CD4-positive, alpha-beta T cell (primary cell): ENCODE data around the gene ZNF674. TPM values are rescaled to one million over a fixed set of nuclear protein-coding genes. Genes with fewer than 3 reads are reported as not detected.

Source experiments
- ATAC-seq: fragments of 200-7000 bp; cut with Tn5 transposase; one replicate; pipeline ENCODE4 v1.10.0; 2022; ENCODE audit warnings: mild to moderate bottlenecking; ENCODE audit not compliant: poor library complexity
- CTCF ChIA-PET: fragments of 350-600 bp; sonication (Branson Sonifier 250); formaldehyde crosslinking; loops from one replicate; lab custom pipeline; 2021; ENCODE audit warnings: antibody characterized with exemption, inconsistent platforms; lab: Charles Lee
- POLR2A ChIA-PET: fragments of 350-600 bp; sonication (Branson Sonifier 250); formaldehyde crosslinking; loops from one replicate; lab custom pipeline; 2021; ENCODE audit warnings: antibody characterized with exemption, inconsistent platforms; lab: Charles Lee
- DNase-seq, 14 experiments: peaks; one replicate each; pipeline ENCODE4 v3.0.0-alpha.2; 2013 to 2020; ENCODE audit warnings: mixed read lengths in 2 of 14
- H3K27ac ChIP-seq, 2 donors: one replicate each; pipeline versions ENCODE4 v1.5.1 to v1.7.0; 2013; ENCODE audit warnings: low read length in 2 of 2, low read depth in 1 of 2, mild to moderate bottlenecking in 1 of 2
- H3K27me3 ChIP-seq, 2 experiments: 1 replicate in 1 of 2; 2 replicates in 1 of 2; pipeline versions ENCODE4 v1.6.1 to v1.7.0; 2013; ENCODE audit warnings: low read length in 2 of 2, control low read depth in 1 of 2, mild to moderate bottlenecking in 1 of 2, moderate library complexity in 1 of 2; ENCODE audit not compliant: insufficient read depth in 2 of 2, control insufficient read depth in 1 of 2
- H3K36me3 ChIP-seq: one replicate; pipeline ENCODE4 v1.6.1; 2013; ENCODE audit warnings: low read length, control low read depth; ENCODE audit not compliant: insufficient read depth
- H3K4me1 ChIP-seq: one replicate; pipeline ENCODE4 v1.6.1; 2013; ENCODE audit warnings: low read length, control low read depth; ENCODE audit not compliant: insufficient read depth
- H3K4me3 ChIP-seq: one replicate; pipeline ENCODE4 v1.5.1; 2013; ENCODE audit warnings: mild to moderate bottlenecking, low read length, moderate library complexity
- H3K9me3 ChIP-seq, 2 experiments: 1 replicate in 1 of 2; 2 replicates in 1 of 2; pipeline versions ENCODE4 v1.6.1 to v1.7.0; 2013; ENCODE audit warnings: low read length in 2 of 2, mild to moderate bottlenecking in 2 of 2, control low read depth in 1 of 2, moderate library complexity in 1 of 2; ENCODE audit not compliant: control insufficient read depth in 1 of 2, insufficient read depth in 1 of 2
- H3K27ac Mint-ChIP-seq: one replicate; pipeline ENCODE4 v1.8.0; 2020; ENCODE audit warnings: mixed read lengths
- H3K27me3 Mint-ChIP-seq: one replicate; pipeline ENCODE4 v1.8.0; 2021; ENCODE audit warnings: mixed read lengths
- H3K36me3 Mint-ChIP-seq: one replicate; pipeline ENCODE4 v1.8.0; 2021; ENCODE audit warnings: low read depth, mixed read lengths
- H3K4me1 Mint-ChIP-seq: one replicate; pipeline ENCODE4 v1.8.0; 2021; ENCODE audit warnings: low read depth, mixed read lengths
- H3K4me3 Mint-ChIP-seq: one replicate; pipeline ENCODE4 v1.8.0; 2020; ENCODE audit warnings: mild to moderate bottlenecking, mixed read lengths
- H3K9me3 Mint-ChIP-seq: one replicate; pipeline ENCODE4 v1.8.0; 2020; ENCODE audit warnings: mixed read lengths
- CTCF ChIP-seq: fragments of 200-600 bp; IDR thresholded peaks from one replicate; pipeline ENCODE4 v1.8.0; 2022; ENCODE audit warnings: antibody characterized with exemption, mild to moderate bottlenecking
- intact Hi-C, 2 experiments: fragments of 100-400 bp; cut with DNase I in 1 of 2; cut with micrococcal nuclease in 1 of 2; formaldehyde crosslinking; loops; one replicate each; pipeline versions ENCODE4 v1.15.1 to v1.9.0; 2023 to 2025; cut with DNase I, micrococcal nuclease
- total RNA-seq, 174 experiments: library from RNA in 2 of 174; stranded (reverse) in 2 of 174; gene quantifications; one replicate each; pipeline ENCODE4 v1.2.3 and lab custom pipeline; 2021 to 2026

The ZNF674 gene
- total RNA-seq, 2 experiments from 2014 or later = 1.2 to 1.9 TPM

GRCh38 chrX:46587753-46588171 lies 42.5 kb upstream of the ZNF674 start:
- peaks cover 36% of the 10 kb centered on the region for H3K4me1 Mint-ChIP-seq
- H3K27me3 ChIP-seq = no peaks in the 10 kb centered on the region
- peak in 1 of 14 experiments; percentile 29 for DNase-seq
- no peaks in the 10 kb centered on the region for H3K27me3 Mint-ChIP-seq
- H3K9me3 ChIP-seq = no peaks in the 10 kb centered on the region
- ChIA-PET CTCF (no interaction called here), POLR2A (interaction anchor here (0.8 to 1.9 kb wide), 5 partner anchors 8 to 24 kb away, joined by 3 to 9 read pairs (median 7); partner anchors contain the start of gene CHST7)
- ATAC-seq = no peak
- H3K36me3 ChIP-seq = no peaks in the 10 kb centered on the region
- TF ChIP-seq CTCF = no peak
- peak overlapping the region; percentile 36 for H3K4me3 ChIP-seq
- peak overlapping the region in 1 of 2 donors; percentile 55 for H3K27ac ChIP-seq
- peak overlapping the region; percentile 89 for H3K27ac Mint-ChIP-seq
- intact Hi-C loops = no loop called here
- H3K4me1 ChIP-seq = peaks cover 36% of the 10 kb centered on the region
- H3K36me3 Mint-ChIP-seq = no peaks in the 10 kb centered on the region
- peak overlapping the region; percentile 81 for H3K4me3 Mint-ChIP-seq
- H3K9me3 Mint-ChIP-seq = no peaks in the 10 kb centered on the region

- Histone ChIP-seq H3K4me3 (no peak overlapping the region), H3K9me3 (no peaks in the 10 kb centered on the region), H3K27me3 (no peaks in the 10 kb centered on the region), H3K36me3 (no peaks in the 10 kb centered on the region), H3K4me1 (peaks cover 36% of the 10 kb centered on the region), H3K27ac (no peak overlapping the region)
- Mint-ChIP-seq H3K27me3 (no peaks in the 10 kb centered on the region), H3K27ac (peak overlapping the region; percentile 89), H3K4me1 (peaks cover 36% of the 10 kb centered on the region), H3K4me3 (peak overlapping the region; percentile 79), H3K36me3 (no peaks in the 10 kb centered on the region), H3K9me3 (no peaks in the 10 kb centered on the region)
- intact Hi-C loops = no loop called here
- no peak for TF ChIP-seq CTCF
- ATAC-seq (no peak), DNase-seq (peak in 1 of 14 experiments; percentile 25)
- ChIA-PET CTCF (no interaction called here), POLR2A (interaction anchor here (0.8 to 1.9 kb wide), 6 partner anchors 8 to 24 kb away, joined by 3 to 9 read pairs (median 6); partner anchors contain the start of gene CHST7)
These were observed 41.9 kb upstream of the ZNF674 start for GRCh38 chrX:46587158-46587557.

- Histone ChIP-seq H3K36me3 (no peaks in the 10 kb centered on the region), H3K4me1 (peaks cover 40% of the 10 kb centered on the region), H3K9me3 (no peaks in the 10 kb centered on the region), H3K27me3 (no peaks in the 10 kb centered on the region), H3K4me3 (no peak overlapping the region), H3K27ac (no peak overlapping the region)
- Mint-ChIP-seq H3K27ac (no peak overlapping the region), H3K4me1 (peaks cover 26% of the 10 kb centered on the region), H3K27me3 (no peaks in the 10 kb centered on the region), H3K9me3 (no peaks in the 10 kb centered on the region), H3K4me3 (no peak overlapping the region), H3K36me3 (no peaks in the 10 kb centered on the region)
- no peak for TF ChIP-seq CTCF
- ChIA-PET POLR2A (no interaction called here), CTCF (no interaction called here)
- intact Hi-C loops = no loop called here
- ATAC-seq = no peak
- no peak for DNase-seq
These were observed 39.5 kb upstream of the ZNF674 start for GRCh38 chrX:46584736-46585135.
